Coronary artery (tissue), 2 donors: ENCODE results near the gene NUDT13.

ENCODE experiments used
- DNase-seq: peaks from one replicate; pipeline ENCODE4 v3.0.0-alpha.2; 2017; ENCODE audit warnings: low spot score
- H3K27ac ChIP-seq, 2 donors: fragments of 200-600 bp; sonication (generic); one replicate each; pipeline ENCODE4 v1.5.1; 2016 to 2019
- H3K4me3 ChIP-seq: fragments of 200-600 bp; sonication (generic); 2 replicates; pipeline ENCODE4 v1.5.1; 2016; ENCODE audit warnings: mild to moderate bottlenecking, moderate library complexity
- CTCF ChIP-seq: fragments of 200-600 bp; sonication (generic); IDR thresholded peaks from one replicate; pipeline ENCODE4 v1.5.1; 2019; ENCODE audit warnings: antibody characterized with exemption

The NUDT13 gene

DNA sequence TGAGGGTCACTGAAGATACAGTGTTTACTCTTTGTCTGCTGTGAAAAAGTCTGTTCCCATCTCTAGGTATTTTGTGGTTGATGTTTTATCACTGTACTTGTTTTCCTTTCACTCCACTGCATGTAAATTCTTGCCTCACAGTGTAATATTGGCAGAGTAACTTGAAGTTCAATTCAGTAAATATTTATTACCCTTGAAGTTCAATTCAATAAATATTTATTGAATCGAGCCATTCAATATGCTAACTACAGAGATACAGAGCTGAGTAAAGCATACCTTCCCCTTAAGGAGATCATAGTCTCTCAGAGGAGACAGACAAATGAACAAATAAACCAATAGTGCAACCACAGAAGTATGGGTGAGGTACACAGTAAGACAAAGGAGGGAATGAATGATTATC lies 9.2 kb downstream of the NUDT13 start:
- DNase-seq = no peak
- no peak overlapping the region for H3K4me3 ChIP-seq
- no peak overlapping the region for H3K27ac ChIP-seq
- TF ChIP-seq CTCF = no peak

- Histone ChIP-seq H3K4me3 (no peak overlapping the region), H3K27ac (no peak overlapping the region)
- TF ChIP-seq CTCF = no peak
- no peak for DNase-seq
Observed at GRCh38 chr10:73119952-73120351, 9.7 kb downstream of the NUDT13 start.

GRCh38 chr10:73126343-73126742 lies 16.1 kb downstream of the NUDT13 start:
- TF ChIP-seq CTCF = no peak
- DNase-seq = no peak
- Histone ChIP-seq H3K27ac (no peak overlapping the region), H3K4me3 (no peak overlapping the region)

DNA sequence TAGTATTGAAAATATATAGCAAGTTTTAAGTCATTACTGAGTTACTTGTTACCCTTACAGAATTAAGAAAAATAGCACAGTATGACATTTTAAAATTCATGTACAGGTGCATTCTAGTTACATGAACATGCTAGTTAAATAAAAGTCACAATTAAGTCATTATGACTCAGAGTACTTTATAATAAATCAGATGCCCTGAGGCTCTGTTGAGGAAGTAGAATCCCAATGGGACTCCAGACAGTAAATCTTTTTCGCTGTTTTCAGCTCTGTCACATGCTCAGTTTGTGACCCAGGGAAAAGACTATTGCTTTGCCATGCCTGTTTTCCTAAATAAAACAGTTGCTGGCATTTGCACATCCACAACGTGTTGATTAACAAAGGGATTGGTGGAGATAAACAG lies 21.0 kb downstream of the NUDT13 start:
- Histone ChIP-seq H3K27ac (no peak overlapping the region), H3K4me3 (no peak overlapping the region)
- DNase-seq = no peak
- no peak for TF ChIP-seq CTCF

- no peak for TF ChIP-seq CTCF
- no peak overlapping the region for H3K4me3 ChIP-seq
- no peak for DNase-seq
- no peak overlapping the region for H3K27ac ChIP-seq
Observed at GRCh38 chr10:73131913-73132686, 21.8 kb downstream of the NUDT13 start.

DNA sequence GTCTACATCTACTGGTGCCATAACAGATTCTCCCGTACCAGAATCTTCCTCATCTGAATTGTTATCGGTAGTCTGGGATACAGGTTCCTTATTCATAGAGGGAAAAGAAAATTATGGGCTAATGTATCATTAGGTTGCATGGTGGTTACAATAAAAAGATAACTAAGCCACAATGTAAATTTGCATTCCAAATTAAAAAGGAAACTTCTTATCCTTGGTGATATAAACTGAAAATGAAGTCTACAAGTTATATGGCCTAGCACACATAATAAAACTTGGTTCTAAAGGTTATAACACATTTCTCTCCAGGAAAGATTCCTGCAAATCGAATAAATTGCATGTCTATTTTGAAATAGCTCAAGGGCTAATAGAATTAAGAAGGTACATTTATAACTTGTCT lies 24.5 kb downstream of the NUDT13 start:
- no peak for DNase-seq
- no peak for TF ChIP-seq CTCF
- no peak overlapping the region for H3K27ac ChIP-seq
- no peak overlapping the region for H3K4me3 ChIP-seq

GRCh38 chr10:73136627-73137026 lies 26.4 kb downstream of the NUDT13 start:
- Histone ChIP-seq H3K4me3 (no peak overlapping the region), H3K27ac (no peak overlapping the region)
- no peak for DNase-seq
- TF ChIP-seq CTCF = no peak
